Endothelial cell of coronary artery (primary cell): ENCODE data around the gene IFRD1. TPM values are rescaled to one million over a fixed set of nuclear protein-coding genes. Genes with fewer than 3 reads are reported as not detected.

Source experiments
- total RNA-seq: library from RNA; depleted of rRNA; stranded (reverse); fragments of >200 nt; gene quantifications from 2 replicates; pipeline ENCODE4 v1.2.3, GENCODE V29; 2014

Gene IFRD1, protein sequence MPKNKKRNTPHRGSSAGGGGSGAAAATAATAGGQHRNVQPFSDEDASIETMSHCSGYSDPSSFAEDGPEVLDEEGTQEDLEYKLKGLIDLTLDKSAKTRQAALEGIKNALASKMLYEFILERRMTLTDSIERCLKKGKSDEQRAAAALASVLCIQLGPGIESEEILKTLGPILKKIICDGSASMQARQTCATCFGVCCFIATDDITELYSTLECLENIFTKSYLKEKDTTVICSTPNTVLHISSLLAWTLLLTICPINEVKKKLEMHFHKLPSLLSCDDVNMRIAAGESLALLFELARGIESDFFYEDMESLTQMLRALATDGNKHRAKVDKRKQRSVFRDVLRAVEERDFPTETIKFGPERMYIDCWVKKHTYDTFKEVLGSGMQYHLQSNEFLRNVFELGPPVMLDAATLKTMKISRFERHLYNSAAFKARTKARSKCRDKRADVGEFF
- total RNA-seq, result 25.4 and 44.5 TPM in 2 replicates

DNA sequence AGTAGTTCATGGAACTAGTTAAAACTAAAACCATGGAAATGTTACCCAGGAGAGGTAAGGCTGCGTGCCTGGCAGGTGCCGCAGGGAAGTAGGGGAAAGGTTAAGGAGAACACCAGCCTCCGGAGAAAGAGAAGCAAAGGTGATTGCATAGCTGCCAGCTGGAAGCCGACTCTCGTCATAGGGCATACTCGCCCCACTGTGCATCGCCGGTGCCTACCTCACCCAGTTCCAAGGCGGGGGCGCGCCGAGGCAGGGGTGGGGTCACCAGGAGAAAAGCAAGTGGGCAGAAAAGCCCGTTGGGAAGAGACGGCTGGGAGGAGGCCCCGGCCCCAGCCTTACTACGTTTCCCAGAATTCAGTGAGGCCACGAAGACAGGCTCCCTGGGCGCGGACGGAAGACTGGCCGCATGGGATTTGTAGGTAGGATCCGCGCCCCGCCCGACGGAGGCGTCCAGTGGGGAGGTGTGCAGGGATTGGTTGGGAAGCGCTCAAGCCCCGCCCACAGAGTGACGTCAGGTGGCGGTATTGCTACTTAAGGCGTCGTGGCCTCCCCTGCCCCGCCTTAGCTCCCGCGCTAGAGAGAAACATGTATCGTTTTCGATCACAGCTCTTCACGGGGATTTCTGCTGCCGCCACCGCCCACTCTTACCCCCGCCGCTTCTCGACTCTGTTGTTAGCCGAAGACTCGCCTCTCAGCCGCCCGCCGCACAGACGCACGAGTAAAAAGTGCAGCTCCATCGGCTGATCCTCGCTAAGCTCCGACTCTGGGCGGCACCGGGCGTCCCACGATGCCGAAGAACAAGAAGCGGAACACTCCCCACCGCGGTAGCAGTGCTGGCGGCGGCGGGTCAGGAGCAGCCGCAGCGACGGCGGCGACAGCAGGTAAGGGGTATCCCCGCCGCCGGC lies at the start of gene IFRD1:
Gene IFRD1, plus strand, starts transcription at position 559 of the 905 bp plus-strand sequence. Its CDS starts 229 bp downstream, at position 788.

Other genes starting within 250 kb of the IFRD1 start
- gene DOCK4, start 244.1 kb upstream of the IFRD1 start, total RNA-seq, result 160 and 199 TPM in 2 replicates
- gene ZNF277, start 243.8 kb upstream of the IFRD1 start, total RNA-seq, result 40.3 and 55.0 TPM in 2 replicates
- gene LSMEM1, start 30.5 kb downstream of the IFRD1 start, total RNA-seq, result 0.18 and 0.75 TPM in 2 replicates